ENCODE data around the gene TTBK1.

TTBK1 gene

DNA sequence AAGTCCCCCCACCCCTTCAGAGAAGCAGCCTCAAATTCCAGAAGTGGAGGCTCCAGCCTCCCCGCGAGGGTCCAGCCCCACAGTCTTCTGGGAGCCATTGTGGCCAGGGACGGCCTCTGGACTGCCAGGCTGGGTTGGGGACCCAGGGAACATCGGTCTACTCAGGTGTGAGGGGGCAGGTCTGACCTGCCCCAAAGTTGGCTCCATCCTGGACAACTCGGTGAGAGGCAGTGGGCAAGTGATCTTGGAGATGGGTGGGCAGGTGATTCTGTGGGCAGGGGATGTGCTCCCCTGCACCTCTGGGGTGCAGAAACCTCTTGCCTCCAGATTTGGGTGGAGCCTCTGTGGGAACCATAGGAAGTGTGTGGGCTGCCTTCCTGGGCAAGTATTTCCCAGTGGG is 42.6 kb downstream of the TTBK1 start:
- no peak for DNase-seq (ENCODE audit: low read depth in 2 of 3, low spot score in 1 of 3)

DNA sequence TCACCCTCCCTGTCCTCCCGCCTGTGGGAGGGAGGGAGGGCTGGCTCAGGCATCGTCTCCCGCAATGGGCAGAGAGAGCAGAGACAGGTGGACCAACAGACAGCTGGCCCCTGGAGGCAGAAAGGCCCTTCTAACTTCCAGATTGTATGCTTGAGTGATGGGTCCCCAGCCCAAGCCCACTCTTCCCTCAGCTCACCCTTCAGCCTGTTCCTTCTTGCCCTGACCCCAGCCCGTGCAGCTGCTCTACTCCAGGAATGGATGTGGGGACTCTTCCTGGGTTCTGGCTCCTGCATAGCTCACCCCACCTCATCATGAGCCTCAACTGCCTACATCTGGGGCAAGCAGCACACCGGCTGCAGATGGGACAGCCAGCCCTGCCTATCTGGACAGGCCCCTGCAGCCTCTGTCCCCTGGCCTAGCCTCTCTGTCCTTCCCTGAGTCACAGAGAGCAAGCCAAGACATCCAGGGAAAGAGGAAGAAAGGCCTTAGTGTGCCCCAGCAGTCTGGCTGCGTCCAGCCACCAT is 43.2 kb downstream of the TTBK1 start:
- DNase-seq (ENCODE audit: low read depth in 2 of 3, low spot score in 1 of 3), result no peak

DNA sequence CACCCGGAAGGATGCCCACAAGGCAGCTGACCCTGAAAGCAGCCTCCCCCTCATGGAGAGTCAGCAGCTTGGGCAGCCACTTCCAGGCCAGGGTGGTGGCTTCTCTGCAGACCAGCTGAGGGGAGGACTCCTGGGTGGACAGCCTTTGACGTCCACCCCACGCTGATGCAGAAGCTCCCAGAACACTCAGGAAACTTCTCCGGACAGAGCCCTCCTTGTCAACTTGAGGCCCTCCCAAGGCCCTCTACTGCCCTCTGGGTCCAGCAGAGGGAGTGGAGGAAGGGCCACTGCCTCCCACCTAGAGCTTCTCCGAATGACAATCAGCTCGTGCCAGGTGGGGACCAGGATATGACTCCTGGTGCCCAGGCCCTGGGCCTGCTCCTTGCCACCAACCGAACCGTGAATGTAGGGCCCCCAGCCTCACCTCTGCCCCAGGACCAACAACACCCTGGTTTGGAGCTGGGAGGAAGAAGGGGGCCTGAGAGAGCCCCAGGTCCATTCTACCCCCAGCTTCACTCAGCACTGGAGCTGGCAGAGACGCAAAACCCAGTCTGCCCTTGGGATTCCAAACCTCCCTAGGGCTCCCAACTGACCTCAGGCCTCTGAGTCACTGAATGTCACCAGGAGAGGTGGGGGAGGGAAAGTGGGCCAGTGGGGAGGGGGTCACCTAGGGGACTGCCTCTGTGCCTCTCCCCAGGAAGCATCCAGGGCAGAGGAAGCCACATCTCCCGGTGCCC is 43.9 kb downstream of the TTBK1 start:
- no peak for DNase-seq (ENCODE audit: low read depth in 2 of 3, low spot score in 1 of 3)

DNA sequence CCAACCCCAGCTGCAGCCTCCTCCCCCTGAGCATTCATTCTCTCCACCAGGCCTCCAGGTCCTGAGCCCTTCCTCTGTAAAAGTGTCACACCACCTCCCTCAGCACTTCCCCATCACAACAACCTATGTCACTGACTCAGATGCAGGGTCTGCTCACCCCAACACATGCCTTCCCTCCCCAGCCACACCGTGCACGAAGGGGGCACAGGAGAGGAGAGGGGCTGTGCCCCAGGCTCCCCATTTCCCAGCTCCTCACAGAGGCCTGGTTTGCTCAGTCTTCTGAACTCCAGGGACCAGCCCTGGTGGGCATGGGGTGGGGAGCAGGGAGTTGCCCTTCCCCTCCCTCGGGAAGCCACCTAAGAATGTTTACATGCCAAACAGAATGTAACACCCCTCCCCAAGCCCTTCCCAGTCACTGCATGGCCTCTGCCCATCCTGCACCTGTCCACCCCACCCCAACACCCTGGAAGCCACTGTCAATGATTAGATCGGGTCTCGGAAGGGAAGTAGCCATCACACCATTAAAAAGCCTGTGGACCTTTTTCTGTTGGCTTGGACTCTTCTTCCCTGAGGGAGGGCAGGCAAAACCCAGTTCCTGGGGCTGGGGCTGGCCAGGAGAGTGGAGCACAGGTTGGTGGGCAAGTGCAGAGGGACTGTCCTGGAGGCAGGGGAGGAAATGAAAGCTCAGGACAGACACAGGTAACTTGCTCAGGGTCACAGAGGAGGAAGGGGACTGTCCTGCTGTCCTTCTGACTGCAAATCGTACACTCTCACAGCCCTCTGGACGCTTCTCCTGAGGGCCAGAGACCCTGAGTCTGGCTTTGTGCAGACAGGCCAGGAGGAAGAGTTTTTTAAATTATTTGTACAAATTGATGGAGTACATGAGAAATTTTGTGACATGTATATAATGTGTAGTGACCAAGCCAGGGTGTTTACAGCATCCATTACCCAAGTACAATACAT is 44.7 kb downstream of the TTBK1 start:
- DNase-seq (ENCODE audit: low read depth in 2 of 3, low spot score in 1 of 3), result no peak

DNA sequence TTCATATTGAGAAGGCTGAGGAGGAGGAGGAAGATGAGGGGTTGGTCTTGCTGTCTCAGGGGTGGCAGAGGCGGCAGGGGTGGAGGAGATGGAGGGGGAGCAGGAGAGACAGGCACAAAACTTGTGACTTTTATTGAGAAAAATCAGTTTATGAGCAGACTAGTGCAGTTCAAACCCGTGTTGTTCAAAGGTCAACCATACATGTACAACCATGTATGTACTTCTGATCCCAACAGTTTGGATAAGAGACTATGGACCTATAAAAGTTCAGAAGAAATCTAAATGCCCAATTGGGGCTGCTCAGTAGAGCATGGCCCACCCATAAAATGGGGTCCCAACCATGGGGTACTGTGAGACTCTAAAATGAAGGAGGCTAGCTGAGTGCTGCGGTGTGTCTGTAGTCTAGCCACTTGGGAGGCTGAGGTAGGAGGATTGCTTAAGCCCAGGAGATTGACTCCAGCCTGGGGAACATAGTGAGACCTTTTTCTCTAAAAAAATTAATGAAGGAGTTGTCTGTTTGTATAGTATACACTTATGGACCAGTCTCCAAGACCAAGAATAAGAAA is 47.1 kb downstream of the TTBK1 start:
- DNase-seq (ENCODE audit: low read depth in 2 of 3, low spot score in 1 of 3), result no peak

DNA sequence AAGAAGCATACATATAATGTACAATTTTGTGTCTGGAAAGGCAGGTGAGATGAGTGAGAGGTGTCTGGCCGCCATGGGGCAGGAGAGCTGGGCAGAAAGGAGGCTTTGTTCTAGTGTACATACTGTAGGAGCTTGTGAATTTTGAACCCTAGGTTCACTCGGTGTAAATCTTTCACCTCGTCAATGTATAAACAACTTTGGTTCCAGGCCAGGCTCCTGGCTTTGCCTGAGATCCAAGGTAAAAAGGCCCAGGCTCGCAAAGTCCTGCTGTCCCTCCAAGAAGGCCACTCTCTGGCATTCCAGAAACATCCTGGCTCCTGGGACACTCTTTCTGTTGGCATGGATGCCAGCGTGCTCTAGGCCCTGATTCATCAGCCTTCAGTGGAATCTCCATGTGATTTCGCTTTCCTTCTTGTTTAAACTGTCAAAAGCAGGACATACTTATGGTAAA is 47.6 kb downstream of the TTBK1 start:
- no peak for DNase-seq (ENCODE audit: low read depth in 2 of 3, low spot score in 1 of 3)

DNA sequence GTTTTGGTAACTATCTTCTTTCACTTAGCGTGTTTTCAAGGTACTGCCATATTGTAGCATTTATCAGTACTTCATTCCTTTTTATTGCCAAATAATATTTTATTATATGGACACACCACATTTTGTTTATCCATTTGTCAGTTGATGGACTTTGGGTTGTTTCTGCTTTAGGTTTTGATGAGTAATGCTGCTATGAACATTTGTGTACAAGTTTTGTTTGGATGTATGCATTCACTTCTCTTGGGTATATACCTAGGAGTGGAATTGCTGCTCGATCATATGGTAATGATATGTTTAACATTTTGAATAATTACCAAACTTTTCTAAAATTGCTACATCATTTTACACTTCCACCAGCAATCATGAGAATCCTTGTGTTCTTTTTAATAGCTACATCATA is 48.4 kb downstream of the TTBK1 start:
- no peak for DNase-seq (ENCODE audit: low read depth in 2 of 3, low spot score in 1 of 3)

DNA sequence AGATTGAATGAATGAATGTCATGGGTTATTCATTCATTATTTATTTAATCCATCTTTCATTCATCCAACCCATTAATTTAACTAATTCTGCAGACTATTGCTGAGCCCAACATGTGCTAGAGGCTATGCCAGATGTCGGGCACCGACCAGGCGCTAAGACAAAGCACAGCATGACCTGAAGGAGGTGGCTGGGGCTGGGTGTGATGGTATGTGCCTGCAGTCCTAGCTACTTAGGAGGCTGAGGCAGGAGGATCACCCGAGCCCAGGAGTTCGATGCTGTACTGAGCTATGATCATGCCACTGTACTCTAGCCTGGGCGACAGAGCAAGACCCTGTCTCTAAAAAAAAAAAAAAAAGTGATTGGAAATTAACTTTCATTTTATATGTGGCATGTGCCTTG is 49.1 kb downstream of the TTBK1 start:
- no peak for DNase-seq (ENCODE audit: low read depth in 2 of 3, low spot score in 1 of 3)

DNA sequence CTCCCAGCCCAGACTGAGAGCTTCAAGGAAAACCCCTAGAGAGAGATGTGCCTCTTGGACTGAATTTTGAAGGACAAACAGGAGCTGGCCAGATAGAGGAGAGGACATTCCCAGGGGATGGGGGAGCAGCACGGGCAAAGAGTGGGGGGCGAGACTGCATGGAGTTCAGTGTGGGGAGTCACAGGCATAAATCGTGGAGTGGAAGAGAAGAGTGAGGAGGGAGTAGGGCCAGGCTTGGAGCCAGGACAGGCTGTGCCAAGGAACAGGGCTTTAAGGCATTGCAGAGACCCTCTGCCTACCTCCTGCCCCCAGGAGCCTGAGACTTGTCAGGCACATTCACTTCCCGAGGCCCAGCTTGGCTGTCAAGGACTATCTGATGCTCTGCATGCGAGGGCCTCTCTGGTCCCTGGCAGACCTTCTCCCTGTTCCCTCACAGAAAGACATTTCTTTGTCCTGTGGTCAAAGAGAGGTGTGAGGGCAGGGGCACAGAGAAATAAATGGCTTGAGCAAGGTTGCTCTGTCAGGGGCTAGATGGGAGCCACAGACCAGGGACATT is 49.6 kb downstream of the TTBK1 start:
- no peak for DNase-seq (ENCODE audit: low read depth in 2 of 3, low spot score in 1 of 3)

DNA sequence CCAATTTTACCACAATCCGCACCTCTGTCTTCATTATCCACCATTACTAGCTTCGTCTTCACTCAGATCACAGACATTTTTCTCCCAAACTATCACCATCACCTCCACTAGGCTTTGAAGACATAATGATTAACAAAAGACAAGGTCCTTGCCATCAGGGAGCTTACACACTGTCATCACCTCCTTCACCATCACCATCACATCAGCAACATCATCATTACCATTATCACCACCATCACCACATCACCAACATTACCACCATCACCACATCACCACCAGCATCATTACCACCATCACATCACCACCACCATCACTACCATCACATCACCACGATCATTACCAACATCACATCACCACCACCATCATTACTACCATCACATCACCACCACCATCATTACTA is 50.4 kb downstream of the TTBK1 start:
- DNase-seq (ENCODE audit: low read depth in 2 of 3, low spot score in 1 of 3), result no peak

DNA sequence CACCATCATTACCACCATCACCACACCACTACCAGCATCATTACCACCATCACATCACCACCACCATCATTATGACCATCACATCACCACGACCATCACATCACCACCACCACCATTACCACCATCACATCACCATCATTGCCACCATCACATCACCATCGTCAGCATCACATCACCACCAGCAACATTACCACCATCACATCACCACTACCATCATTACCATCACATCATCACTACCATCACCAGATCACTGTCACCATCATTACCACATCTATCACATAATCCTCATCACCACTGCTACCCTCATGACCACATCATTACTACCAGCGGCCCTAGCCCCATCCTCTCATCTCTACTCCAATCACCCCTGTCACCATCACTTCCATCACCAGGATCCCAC is 51.3 kb downstream of the TTBK1 start:
- DNase-seq (ENCODE audit: low read depth in 2 of 3, low spot score in 1 of 3), result no peak

DNA sequence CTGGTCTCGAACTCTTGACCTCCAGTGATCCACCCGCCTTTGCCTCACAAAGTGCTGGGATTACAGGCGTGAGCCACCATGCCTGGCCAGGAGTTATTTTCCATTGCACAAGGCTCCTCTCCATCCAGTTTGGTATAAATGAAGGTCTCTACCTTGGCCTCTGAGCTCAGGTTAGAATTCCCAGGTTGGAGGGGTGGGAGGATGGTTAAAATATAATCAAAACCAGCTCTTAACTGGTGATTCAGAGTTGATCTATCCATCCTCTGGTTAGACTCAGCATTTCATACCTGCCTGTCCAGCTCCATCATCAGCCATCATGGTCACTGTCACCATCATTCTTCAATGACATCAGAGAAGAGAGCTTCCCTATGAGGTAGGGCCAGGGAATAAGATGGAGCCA is 52.2 kb downstream of the TTBK1 start:
- no peak for DNase-seq (ENCODE audit: low read depth in 2 of 3, low spot score in 1 of 3)

DNA sequence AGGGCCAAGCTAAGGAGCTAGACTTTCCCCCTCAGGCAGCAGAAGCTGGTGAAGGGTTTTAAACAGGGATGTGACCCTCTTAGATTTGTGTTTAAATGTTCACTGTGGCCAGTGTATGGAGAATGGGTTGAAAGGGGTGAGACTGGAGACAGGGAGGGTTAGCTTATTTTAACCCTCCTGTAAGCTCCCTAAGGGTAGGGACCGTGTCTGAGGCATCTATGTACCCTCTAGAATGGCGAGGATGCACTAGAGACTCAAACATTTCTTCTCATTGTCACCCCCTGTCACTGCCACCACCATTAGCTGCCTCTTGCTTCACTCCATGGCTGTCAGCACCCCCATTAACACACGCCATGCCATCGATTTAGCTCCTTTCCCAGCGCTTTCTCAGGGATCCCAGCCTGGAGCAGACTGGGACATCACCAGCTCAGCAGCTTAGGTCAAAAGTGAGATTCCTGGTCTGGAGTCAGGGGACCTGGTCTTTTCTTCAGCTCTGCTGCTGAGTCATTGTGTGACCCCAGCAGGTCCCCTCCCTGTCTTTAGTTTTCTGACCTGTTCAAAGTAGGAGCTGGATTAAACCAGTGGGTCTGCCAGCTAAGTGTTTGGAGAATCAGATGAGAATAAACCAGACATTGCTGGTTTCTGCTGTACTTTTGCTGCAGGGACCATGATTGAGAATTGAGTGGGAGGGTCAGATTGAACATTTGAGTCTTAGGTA is 53.7 kb downstream of the TTBK1 start:
- no peak for DNase-seq (ENCODE audit: low read depth in 2 of 3, low spot score in 1 of 3)

DNA sequence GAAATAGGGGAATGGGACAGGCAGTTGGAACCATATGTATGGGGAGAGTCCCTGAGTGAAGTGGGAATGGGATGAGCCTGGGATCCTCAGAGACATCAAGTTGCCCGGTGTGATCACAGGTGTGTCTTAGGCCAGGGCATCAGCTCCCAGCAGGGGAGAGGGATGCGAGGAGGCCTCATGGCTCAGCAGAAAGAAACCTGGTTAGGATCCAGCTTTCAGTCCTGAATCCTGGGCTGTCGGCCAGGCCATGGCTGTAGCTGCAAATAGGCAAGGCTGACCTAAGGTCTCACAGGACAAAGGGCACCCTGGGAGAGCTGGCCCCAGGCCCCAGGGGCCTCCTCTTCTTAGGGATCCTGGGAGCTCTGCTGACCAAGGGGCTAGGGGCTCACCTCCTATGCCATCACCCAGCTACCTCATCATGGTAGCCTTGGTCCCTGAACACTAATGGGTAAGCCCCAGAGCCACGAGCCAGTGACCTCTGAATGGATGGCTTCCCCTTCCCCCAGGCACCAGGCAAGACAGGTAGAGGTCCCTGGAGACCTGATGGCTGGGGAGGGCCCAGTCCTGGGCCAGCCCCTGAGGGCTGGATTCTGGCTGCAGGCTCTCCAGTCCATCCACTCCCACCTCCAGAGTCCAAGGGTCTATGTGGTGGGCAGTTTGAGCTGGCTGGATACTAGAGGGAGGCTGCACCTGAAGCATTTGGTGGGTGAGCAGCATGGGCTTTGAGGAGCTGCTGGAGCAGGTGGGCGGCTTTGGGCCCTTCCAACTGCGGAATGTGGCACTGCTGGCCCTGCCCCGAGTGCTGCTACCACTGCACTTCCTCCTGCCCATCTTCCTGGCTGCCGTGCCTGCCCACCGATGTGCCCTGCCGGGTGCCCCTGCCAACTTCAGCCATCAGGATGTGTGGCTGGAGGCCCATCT is 54.6 kb downstream of the TTBK1 start, which contains the start of gene SLC22A7:
Gene SLC22A7 (plus strand): TSS at position 617 of the 921 bp plus-strand sequence. CDS start 99 bp downstream, at position 716.
- DNase-seq (ENCODE audit: low read depth in 2 of 3, low spot score in 1 of 3), result no peak

DNA sequence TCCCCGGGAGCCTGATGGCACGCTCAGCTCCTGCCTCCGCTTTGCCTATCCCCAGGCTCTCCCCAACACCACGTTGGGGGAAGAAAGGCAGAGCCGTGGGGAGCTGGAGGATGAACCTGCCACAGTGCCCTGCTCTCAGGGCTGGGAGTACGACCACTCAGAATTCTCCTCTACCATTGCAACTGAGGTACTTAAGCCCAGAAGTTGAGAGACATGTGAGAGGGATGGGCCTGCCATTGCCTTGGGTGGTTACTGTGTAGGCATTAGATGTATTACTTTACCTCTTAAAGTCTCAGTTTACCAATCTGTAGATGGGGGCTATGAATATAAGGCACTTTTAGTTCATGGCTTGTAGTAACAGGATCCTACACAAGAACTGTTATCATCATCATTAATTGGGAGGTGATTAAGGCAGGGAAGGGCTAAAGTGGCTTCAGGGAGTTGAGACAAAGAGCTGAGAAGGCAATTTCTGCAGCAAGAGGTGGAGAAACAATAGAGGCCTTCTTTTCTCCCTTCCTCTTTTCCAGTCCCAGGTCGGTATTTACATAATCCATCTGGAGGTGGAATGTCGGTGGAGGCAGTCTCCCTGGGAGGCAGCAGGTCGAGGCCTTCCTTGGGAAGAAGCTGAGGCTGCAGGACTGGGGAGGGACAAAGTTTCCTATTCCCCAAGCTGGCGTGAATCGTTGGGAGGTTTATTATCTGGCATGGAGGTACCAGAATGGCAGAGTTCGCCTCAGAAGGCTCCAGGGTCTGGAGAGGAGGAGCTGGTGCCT is 55.5 kb downstream of the TTBK1 start:
- no peak for DNase-seq (ENCODE audit: low read depth in 2 of 3, low spot score in 1 of 3)

DNA sequence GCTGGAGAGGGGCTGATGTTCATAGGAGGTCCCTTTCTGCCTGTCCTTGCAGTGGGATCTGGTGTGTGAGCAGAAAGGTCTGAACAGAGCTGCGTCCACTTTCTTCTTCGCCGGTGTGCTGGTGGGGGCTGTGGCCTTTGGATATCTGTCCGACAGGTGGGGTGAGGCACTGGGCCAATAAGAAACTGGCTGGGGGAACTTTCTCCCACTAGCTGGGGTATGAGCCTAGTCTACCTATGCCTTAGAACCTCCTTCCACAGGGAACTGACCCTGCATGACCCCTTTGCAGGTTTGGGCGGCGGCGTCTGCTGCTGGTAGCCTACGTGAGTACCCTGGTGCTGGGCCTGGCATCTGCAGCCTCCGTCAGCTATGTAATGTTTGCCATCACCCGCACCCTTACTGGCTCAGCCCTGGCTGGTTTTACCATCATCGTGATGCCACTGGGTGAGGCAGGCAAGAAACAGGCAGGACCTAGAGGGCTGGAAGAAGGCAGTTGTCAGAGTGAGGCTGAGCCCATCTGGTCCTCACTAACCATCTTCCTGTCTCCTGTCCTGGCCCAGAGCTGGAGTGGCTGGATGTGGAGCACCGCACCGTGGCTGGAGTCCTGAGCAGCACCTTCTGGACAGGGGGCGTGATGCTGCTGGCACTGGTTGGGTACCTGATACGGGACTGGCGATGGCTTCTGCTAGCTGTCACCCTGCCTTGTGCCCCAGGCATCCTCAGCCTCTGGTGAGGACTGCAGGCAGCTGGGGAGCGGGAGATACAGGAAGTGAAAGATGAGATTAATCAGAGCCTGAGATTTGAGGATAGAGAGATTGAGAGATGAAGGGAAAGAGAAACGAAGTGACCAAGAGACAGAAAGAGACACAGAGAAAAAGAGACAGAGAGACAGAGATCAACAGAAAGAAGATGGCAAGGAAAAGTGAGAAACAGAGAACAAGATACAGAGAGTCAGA is 56.3 kb downstream of the TTBK1 start:
- DNase-seq (ENCODE audit: low read depth in 2 of 3, low spot score in 1 of 3), result no peak

DNA sequence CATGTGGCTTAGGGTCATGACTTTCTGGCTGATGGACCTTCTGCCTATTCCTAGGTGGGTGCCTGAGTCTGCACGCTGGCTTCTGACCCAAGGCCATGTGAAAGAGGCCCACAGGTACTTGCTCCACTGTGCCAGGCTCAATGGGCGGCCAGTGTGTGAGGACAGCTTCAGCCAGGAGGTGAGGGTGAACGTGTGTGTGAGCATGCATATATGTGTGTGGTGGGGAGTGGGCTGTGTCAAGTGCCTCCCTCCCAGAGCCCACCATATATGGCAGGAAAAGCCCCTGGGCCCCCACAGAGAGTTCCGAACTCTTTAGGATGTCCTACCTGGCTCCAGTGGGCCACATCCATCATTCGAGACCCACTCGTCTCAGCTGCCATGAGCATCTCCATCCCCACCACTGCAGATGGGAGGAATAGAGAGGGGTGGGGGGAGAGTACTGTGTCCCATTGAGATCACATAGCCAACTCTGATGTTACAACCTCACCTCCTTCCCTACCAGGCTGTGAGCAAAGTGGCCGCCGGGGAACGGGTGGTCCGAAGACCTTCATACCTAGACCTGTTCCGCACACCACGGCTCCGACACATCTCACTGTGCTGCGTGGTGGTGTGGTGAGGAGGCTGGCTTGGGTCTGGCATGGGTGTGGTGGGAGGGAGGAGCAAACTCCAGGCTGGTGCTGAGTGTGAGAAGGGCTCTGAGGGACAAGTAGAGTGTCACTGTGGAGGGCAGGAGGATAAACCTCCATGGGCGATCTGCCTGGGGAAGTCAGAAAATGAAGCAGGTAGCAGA is 58.0 kb downstream of the TTBK1 start:
- no peak for DNase-seq (ENCODE audit: low read depth in 2 of 3, low spot score in 1 of 3)

Data from stimulated activated CD4-positive, alpha-beta T cell treated with anti-CD3 and anti-CD28 coated beads, Interleukin-12 subunit alpha, Interleukin-12 subunit beta, amount 100 ng/mL, for 48 hours (primary cell).